GM18858 (cell line): Measurements from ENCODE around the gene SHISA8.

ENCODE experiments used
- ATAC-seq: cut with Tn5 transposase; IDR thresholded peaks from one replicate; pipeline ENCODE4 v1.9.1; 2021; ENCODE audit not compliant: unreplicated experiment

Gene SHISA8

DNA sequence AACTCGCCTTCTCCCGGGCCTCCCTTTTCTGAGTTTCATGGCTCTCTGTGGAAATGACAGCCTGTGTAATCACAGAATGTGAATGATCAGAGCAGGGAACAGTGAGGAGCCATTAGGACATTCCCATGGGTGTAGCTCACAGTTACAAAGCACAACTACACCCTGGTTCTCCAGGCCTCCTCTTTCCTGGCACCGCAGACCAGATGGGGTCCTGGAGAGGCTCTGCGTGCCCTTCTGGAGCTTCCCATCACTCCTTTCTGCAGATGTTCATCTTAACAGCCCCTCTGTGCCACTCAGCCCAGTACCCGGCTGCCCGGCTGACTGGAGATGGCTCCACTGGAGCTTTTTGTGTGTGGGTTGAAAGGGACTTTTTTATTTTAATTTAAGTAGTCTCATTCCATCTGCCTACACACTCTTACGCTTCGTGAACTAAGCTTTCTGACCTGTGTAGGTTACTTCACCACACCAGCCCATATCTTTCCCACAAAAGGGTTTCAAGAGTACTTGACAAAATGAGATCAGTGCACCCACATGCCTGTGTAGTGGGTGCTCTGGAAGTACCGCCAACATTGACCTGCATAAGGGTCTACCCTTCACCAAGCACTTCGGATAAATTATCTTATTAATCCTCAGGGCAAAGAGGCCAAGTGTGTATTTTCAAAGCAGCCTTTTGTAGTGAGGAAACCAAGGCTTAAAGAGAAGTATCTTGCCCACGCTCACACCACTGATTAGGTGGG lies 52.2 kb downstream of the SHISA8 start:
- peak; percentile 38 for ATAC-seq

- no peak for ATAC-seq
Observed at GRCh38 chr22:41862160-41862529, 52.7 kb downstream of the SHISA8 start.
